ENCODE measurements around the gene PLPPR1.
"Not testable (repeated sequence)": the region's sequence is repeated elsewhere in the genome, so short reads cannot be mapped to it uniquely, and the experiment has no call there.

PLPPR1 gene

GRCh38 chr9:101311191-101311590 is 282.7 kb downstream of the PLPPR1 start:
- DNase-seq (ENCODE audit: insufficient read length) = no peak
- TF ChIP-seq POLR2AphosphoS5 (IDR thresholded peaks at IDR 0.05; ENCODE audit: low read depth, low read length) = no peak
- TF ChIP-seq TAF1 (IDR thresholded peaks at IDR 0.05; ENCODE audit: borderline replicate concordance, low read depth, low read length) = no peak
- TF ChIP-seq POLR2A (IDR thresholded peaks at IDR 0.05; ENCODE audit: low read depth, low read length) = no peak
- no peak for FAIRE-seq

- TF ChIP-seq TAF1 (IDR thresholded peaks at IDR 0.05; ENCODE audit: borderline replicate concordance, low read depth, low read length) = no peak
- no peak for TF ChIP-seq POLR2AphosphoS5 (IDR thresholded peaks at IDR 0.05; ENCODE audit: low read depth, low read length)
- TF ChIP-seq POLR2A (IDR thresholded peaks at IDR 0.05; ENCODE audit: low read depth, low read length) = no peak
- FAIRE-seq (peak; percentile 33), DNase-seq (ENCODE audit: insufficient read length) (no peak)
Measured at GRCh38 chr9:101311758-101312420, 283.4 kb downstream of the PLPPR1 start.

- DNase-seq (ENCODE audit: insufficient read length) (no peak), FAIRE-seq (no peak)
- TF ChIP-seq TAF1 (IDR thresholded peaks at IDR 0.05; ENCODE audit: borderline replicate concordance, low read depth, low read length) (no peak), POLR2AphosphoS5 (IDR thresholded peaks at IDR 0.05; ENCODE audit: low read depth, low read length) (no peak), POLR2A (IDR thresholded peaks at IDR 0.05; ENCODE audit: low read depth, low read length) (no peak)
Measured at GRCh38 chr9:101312661-101313060, 284.1 kb downstream of the PLPPR1 start.

- DNase-seq (ENCODE audit: insufficient read length) (no peak), FAIRE-seq (no peak)
- no peak for TF ChIP-seq POLR2AphosphoS5 (IDR thresholded peaks at IDR 0.05; ENCODE audit: low read depth, low read length)
- TF ChIP-seq POLR2A (IDR thresholded peaks at IDR 0.05; ENCODE audit: low read depth, low read length) = no peak
- no peak for TF ChIP-seq TAF1 (IDR thresholded peaks at IDR 0.05; ENCODE audit: borderline replicate concordance, low read depth, low read length)
Measured at GRCh38 chr9:101315112-101315450, 286.6 kb downstream of the PLPPR1 start.

GRCh38 chr9:101317735-101318134 is 289.2 kb downstream of the PLPPR1 start:
- DNase-seq (ENCODE audit: insufficient read length) (no peak), FAIRE-seq (no peak)
- TF ChIP-seq POLR2AphosphoS5 (IDR thresholded peaks at IDR 0.05; ENCODE audit: low read depth, low read length) (no peak), POLR2A (IDR thresholded peaks at IDR 0.05; ENCODE audit: low read depth, low read length) (no peak), TAF1 (IDR thresholded peaks at IDR 0.05; ENCODE audit: borderline replicate concordance, low read depth, low read length) (no peak)

GRCh38 chr9:101323129-101323528 is 294.6 kb downstream of the PLPPR1 start:
- no peak for FAIRE-seq
- no peak for DNase-seq (ENCODE audit: insufficient read length)
- TF ChIP-seq POLR2AphosphoS5 (IDR thresholded peaks at IDR 0.05; ENCODE audit: low read depth, low read length) (no peak), POLR2A (IDR thresholded peaks at IDR 0.05; ENCODE audit: low read depth, low read length) (no peak), TAF1 (IDR thresholded peaks at IDR 0.05; ENCODE audit: borderline replicate concordance, low read depth, low read length) (no peak)

- TF ChIP-seq TAF1 (IDR thresholded peaks at IDR 0.05; ENCODE audit: borderline replicate concordance, low read depth, low read length) = no peak
- TF ChIP-seq POLR2A (IDR thresholded peaks at IDR 0.05; ENCODE audit: low read depth, low read length) = no peak
- no peak for TF ChIP-seq POLR2AphosphoS5 (IDR thresholded peaks at IDR 0.05; ENCODE audit: low read depth, low read length)
- FAIRE-seq (no peak), DNase-seq (ENCODE audit: insufficient read length) (no peak)
Measured at GRCh38 chr9:101324245-101324804, 295.8 kb downstream of the PLPPR1 start.

- TF ChIP-seq TAF1 (IDR thresholded peaks at IDR 0.05; ENCODE audit: borderline replicate concordance, low read depth, low read length) (no peak), POLR2AphosphoS5 (IDR thresholded peaks at IDR 0.05; ENCODE audit: low read depth, low read length) (no peak), POLR2A (IDR thresholded peaks at IDR 0.05; ENCODE audit: low read depth, low read length) (no peak)
- FAIRE-seq = no peak
- no peak for DNase-seq (ENCODE audit: insufficient read length)
Measured at GRCh38 chr9:101325053-101325452, 296.5 kb downstream of the PLPPR1 start.

- FAIRE-seq = no peak
- TF ChIP-seq TAF1 (IDR thresholded peaks at IDR 0.05; ENCODE audit: borderline replicate concordance, low read depth, low read length) (no peak), POLR2A (IDR thresholded peaks at IDR 0.05; ENCODE audit: low read depth, low read length) (no peak), POLR2AphosphoS5 (IDR thresholded peaks at IDR 0.05; ENCODE audit: low read depth, low read length) (no peak)
Measured at GRCh38 chr9:101326035-101326434, 297.5 kb downstream of the PLPPR1 start.

GRCh38 chr9:101326501-101326900 is 298.0 kb downstream of the PLPPR1 start:
- FAIRE-seq = no peak
- TF ChIP-seq TAF1 (IDR thresholded peaks at IDR 0.05; ENCODE audit: borderline replicate concordance, low read depth, low read length) (no peak), POLR2AphosphoS5 (IDR thresholded peaks at IDR 0.05; ENCODE audit: low read depth, low read length) (no peak), POLR2A (IDR thresholded peaks at IDR 0.05; ENCODE audit: low read depth, low read length) (no peak)
- no peak for DNase-seq (ENCODE audit: insufficient read length)

More at GRCh38 chr9:101326035-101326434, 297.5 kb downstream of the PLPPR1 start:
- DNase-seq (ENCODE audit: insufficient read length) = no peak

- not testable (repeated sequence) for DNase-seq (ENCODE audit: insufficient read length); FAIRE-seq
Measured at GRCh38 chr9:101327422-101327909, 298.9 kb downstream of the PLPPR1 start.

- DNase-seq (ENCODE audit: insufficient read length) (no peak), FAIRE-seq (no peak)
- no peak for TF ChIP-seq POLR2AphosphoS5 (IDR thresholded peaks at IDR 0.05; ENCODE audit: low read depth, low read length)
- TF ChIP-seq TAF1 (IDR thresholded peaks at IDR 0.05; ENCODE audit: borderline replicate concordance, low read depth, low read length) = no peak
- TF ChIP-seq POLR2A (IDR thresholded peaks at IDR 0.05; ENCODE audit: low read depth, low read length) = no peak
Measured at GRCh38 chr9:101332362-101332761, 303.8 kb downstream of the PLPPR1 start.
